B cell (primary cell): ENCODE results near the gene SNRPN. TPM values are rescaled to one million over a fixed set of nuclear protein-coding genes. Genes with fewer than 3 reads are reported as not detected.

Experiments
- ATAC-seq: fragments of 200-7000 bp; cut with Tn5 transposase; one replicate; pipeline ENCODE4 v1.10.0; 2021; ENCODE audit warnings: low read depth, mild to moderate bottlenecking, moderate number of reproducible peaks, moderate library complexity
- CTCF ChIA-PET: fragments of 350-600 bp; sonication (Branson Sonifier 250); formaldehyde crosslinking; loops from one replicate; lab custom pipeline; 2021; ENCODE audit warnings: antibody characterized with exemption, inconsistent platforms; lab: Charles Lee
- POLR2A ChIA-PET: fragments of 350-600 bp; sonication (Branson Sonifier 250); formaldehyde crosslinking; loops from one replicate; lab custom pipeline; 2021; ENCODE audit warnings: antibody characterized with exemption; lab: Charles Lee
- DNase-seq: peaks from one replicate; pipeline ENCODE4 v3.0.0; 2013
- H2AFZ ChIP-seq: 2 replicates; pipeline ENCODE4 v1.6.1; 2012; ENCODE audit warnings: mild to moderate bottlenecking, low read depth, low read length; ENCODE audit not compliant: insufficient read depth, poor library complexity, severe bottlenecking
- H3K27ac ChIP-seq, 2 donors: 1 replicate in 1 of 2; 2 replicates in 1 of 2; pipeline ENCODE4 v1.5.1; 2012 to 2013; ENCODE audit warnings: low read length in 2 of 2, mild to moderate bottlenecking in 2 of 2, moderate library complexity in 1 of 2
- H3K27me3 ChIP-seq, 4 experiments: fragments of 200-600 bp in 1 of 4; sonication (generic) in 1 of 4; replicated peaks in 1 of 4; 1 replicate in 2 of 4; 2 replicates in 2 of 4; pipeline versions ENCODE4 v1.6.1 to v1.7.0; 2013 to 2016; ENCODE audit warnings: low read length in 3 of 4, mild to moderate bottlenecking in 2 of 4, mixed read lengths in 1 of 4, moderate library complexity in 1 of 4; ENCODE audit not compliant: insufficient read depth in 4 of 4, control insufficient read depth in 3 of 4; ENCODE audit errors: control extremely low read depth in 1 of 4
- H3K36me3 ChIP-seq, 2 experiments: replicated peaks in 1 of 2; 1 replicate in 1 of 2; 2 replicates in 1 of 2; pipeline versions ENCODE4 v1.6.1 to v1.7.1; 2013; ENCODE audit warnings: low read length in 1 of 2; ENCODE audit not compliant: insufficient read depth in 2 of 2, control insufficient read depth in 1 of 2; ENCODE audit errors: control extremely low read depth in 1 of 2, extremely low read depth in 1 of 2
- H3K4me1 ChIP-seq, 2 donors: fragments of 200-600 bp in 1 of 2; sonication (generic) in 1 of 2; 1 replicate in 1 of 2; 2 replicates in 1 of 2; pipeline versions ENCODE4 v1.5.1 to v1.6.1; 2013 to 2017; ENCODE audit warnings: low read length in 2 of 2; ENCODE audit not compliant: control insufficient read depth in 2 of 2, insufficient read depth in 2 of 2
- H3K4me2 ChIP-seq: replicated peaks from 2 replicates; pipeline ENCODE3; 2012; ENCODE audit warnings: mild to moderate bottlenecking, low read depth, low read length; ENCODE audit not compliant: poor library complexity, severe bottlenecking
- H3K4me3 ChIP-seq, 5 experiments: fragments of 200-600 bp in 1 of 5; sonication (generic) in 1 of 5; 1 replicate in 3 of 5; 2 replicates in 2 of 5; pipeline versions ENCODE4 v1.5.1 to v1.7.0; 2011 to 2016; ENCODE audit warnings: low read length in 4 of 5, mild to moderate bottlenecking in 4 of 5, low read depth in 2 of 5, control low read depth in 1 of 5, moderate library complexity in 1 of 5; ENCODE audit not compliant: insufficient read depth in 1 of 5; ENCODE audit errors: control extremely low read depth in 1 of 5, extremely low read depth in 1 of 5
- H3K79me2 ChIP-seq: fragments of 200-600 bp; sonication (generic); one replicate; pipeline ENCODE4 v1.6.0; 2016; ENCODE audit warnings: low read length; ENCODE audit not compliant: control insufficient read depth, insufficient read depth
- H3K9ac ChIP-seq: fragments of 200-600 bp; sonication (generic); 2 replicates; pipeline ENCODE4 v1.6.1; 2017; ENCODE audit warnings: mild to moderate bottlenecking, low read length, moderate library complexity
- H3K9me3 ChIP-seq, 3 donors: one replicate each; pipeline versions ENCODE4 v1.6.1 to v1.7.1; 2013; ENCODE audit warnings: low read length in 2 of 3; ENCODE audit not compliant: control insufficient read depth in 2 of 3, insufficient read depth in 1 of 3; ENCODE audit errors: control extremely low read depth in 1 of 3
- H4K20me1 ChIP-seq: 2 replicates; pipeline ENCODE4 v1.6.0; 2012; ENCODE audit warnings: mild to moderate bottlenecking, low read length; ENCODE audit not compliant: insufficient read depth, control insufficient read depth, poor library complexity, severe bottlenecking
- H3K27ac Mint-ChIP-seq: one replicate; pipeline ENCODE4 v1.8.0; 2021; ENCODE audit warnings: mixed read lengths
- H3K27me3 Mint-ChIP-seq: one replicate; pipeline ENCODE4 v1.8.0; 2021; ENCODE audit warnings: mixed read lengths
- H3K4me1 Mint-ChIP-seq: one replicate; pipeline ENCODE4 v1.8.0; 2021; ENCODE audit warnings: mixed read lengths
- H3K4me3 Mint-ChIP-seq: one replicate; pipeline ENCODE4 v1.8.0; 2021; ENCODE audit warnings: mixed read lengths
- H3K9me3 Mint-ChIP-seq: one replicate; pipeline ENCODE4 v1.8.0; 2022; ENCODE audit warnings: mixed read lengths; ENCODE audit not compliant: insufficient read depth
- EZH2 ChIP-seq: IDR thresholded peaks from 2 replicates; pipeline ENCODE4 v1.6.1; 2012; ENCODE audit warnings: borderline replicate concordance, low read depth, mild to moderate bottlenecking, moderate library complexity, low read length; ENCODE audit not compliant: insufficient read depth, poor library complexity, severe bottlenecking
- WGBS: methylation state at CpG from one replicate; pipeline ENCODE4 v1.1.5; 2013; ENCODE audit warnings: missing lambda C conversion rate; ENCODE audit not compliant: insufficient coverage; 5-methylcytosine and 5-hydroxymethylcytosine counted together
- intact Hi-C: fragments of 100-400 bp; cut with micrococcal nuclease; formaldehyde crosslinking; loops from one replicate; pipeline ENCODE4 v1.10.0; 2022
- polyA plus RNA-seq: library from polyadenylated mRNA; depleted of rRNA; stranded (reverse); fragments of >200 nt; gene quantifications from 2 replicates; pipeline ENCODE4 v1.2.3, GENCODE V29; 2012
- total RNA-seq, 2 donors: library from RNA; stranded (reverse); fragments of 120-200 nt in 1 of 2; gene quantifications; 1 replicate in 1 of 2; 2 replicates in 1 of 2; pipeline versions ENCODE4 v1.2.3 to v1.2.4, GENCODE V29; 2013 to 2022
- TF ChIP-seq, protein P1 (sequence below): fragments of 200-600 bp; IDR thresholded peaks from one replicate; pipeline ENCODE4 v1.8.0; 2022; ENCODE audit warnings: antibody characterized with exemption, mild to moderate bottlenecking

The SNRPN gene
- total and polyA plus RNA-seq, 2 donors (not counting 1 experiment from before 2014, with no cell fraction given) = 83.6 to 119 TPM

DNA sequence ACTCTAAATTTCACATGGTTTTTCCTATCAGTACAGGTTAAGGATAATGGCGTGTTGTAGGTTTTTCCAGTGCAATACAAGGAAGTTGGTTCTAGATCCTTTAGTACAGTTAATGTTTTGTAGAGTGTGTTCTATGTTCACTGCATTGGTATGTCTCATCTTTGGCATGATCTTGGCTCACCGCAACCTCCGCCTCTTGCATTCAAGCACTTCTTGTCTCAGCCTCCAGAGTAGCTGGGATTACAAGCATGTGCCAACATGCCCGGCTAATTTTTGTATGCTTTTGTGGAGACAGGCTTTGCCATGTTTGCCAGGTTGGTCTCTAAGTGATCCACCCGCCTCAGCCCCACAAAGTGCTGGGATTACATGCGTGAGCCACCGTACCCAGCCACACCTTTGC lies 30.4 kb downstream of the SNRPN start:
- intact Hi-C loops = no loop called here
- WGBS = 100% methylated on average over 3 of the region's 7 CpGs
- Mint-ChIP-seq H3K9me3 (peaks cover 9% of the 10 kb centered on the region), H3K4me3 (no peak overlapping the region), H3K27ac (no peak overlapping the region), H3K27me3 (no peaks in the 10 kb centered on the region), H3K4me1 (no peaks in the 10 kb centered on the region)
- Histone ChIP-seq H4K20me1 (no peaks in the 10 kb centered on the region), H3K27me3 (no peaks in the 10 kb centered on the region), H2AFZ (no peak overlapping the region), H3K4me2 (no peak overlapping the region), H3K9me3 (peaks cover 14 to 26% (median 14%) of the 10 kb centered on the region in 3 donors), H3K9ac (no peak overlapping the region), H3K27ac (no peak overlapping the region), H3K36me3 (peaks cover 3 to 45% of the 10 kb centered on the region in 2 experiments), H3K4me1 (no peaks in the 10 kb centered on the region), H3K4me3 (no peak overlapping the region), H3K79me2 (peaks cover 2% of the 10 kb centered on the region)
- TF ChIP-seq, protein P1, sequence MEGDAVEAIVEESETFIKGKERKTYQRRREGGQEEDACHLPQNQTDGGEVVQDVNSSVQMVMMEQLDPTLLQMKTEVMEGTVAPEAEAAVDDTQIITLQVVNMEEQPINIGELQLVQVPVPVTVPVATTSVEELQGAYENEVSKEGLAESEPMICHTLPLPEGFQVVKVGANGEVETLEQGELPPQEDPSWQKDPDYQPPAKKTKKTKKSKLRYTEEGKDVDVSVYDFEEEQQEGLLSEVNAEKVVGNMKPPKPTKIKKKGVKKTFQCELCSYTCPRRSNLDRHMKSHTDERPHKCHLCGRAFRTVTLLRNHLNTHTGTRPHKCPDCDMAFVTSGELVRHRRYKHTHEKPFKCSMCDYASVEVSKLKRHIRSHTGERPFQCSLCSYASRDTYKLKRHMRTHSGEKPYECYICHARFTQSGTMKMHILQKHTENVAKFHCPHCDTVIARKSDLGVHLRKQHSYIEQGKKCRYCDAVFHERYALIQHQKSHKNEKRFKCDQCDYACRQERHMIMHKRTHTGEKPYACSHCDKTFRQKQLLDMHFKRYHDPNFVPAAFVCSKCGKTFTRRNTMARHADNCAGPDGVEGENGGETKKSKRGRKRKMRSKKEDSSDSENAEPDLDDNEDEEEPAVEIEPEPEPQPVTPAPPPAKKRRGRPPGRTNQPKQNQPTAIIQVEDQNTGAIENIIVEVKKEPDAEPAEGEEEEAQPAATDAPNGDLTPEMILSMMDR = no peak
- no peak for TF ChIP-seq EZH2
- DNase-seq = no peak
- no peak for ATAC-seq
- CTCF ChIA-PET = no interaction called here
- POLR2A ChIA-PET = no interaction called here

DNA sequence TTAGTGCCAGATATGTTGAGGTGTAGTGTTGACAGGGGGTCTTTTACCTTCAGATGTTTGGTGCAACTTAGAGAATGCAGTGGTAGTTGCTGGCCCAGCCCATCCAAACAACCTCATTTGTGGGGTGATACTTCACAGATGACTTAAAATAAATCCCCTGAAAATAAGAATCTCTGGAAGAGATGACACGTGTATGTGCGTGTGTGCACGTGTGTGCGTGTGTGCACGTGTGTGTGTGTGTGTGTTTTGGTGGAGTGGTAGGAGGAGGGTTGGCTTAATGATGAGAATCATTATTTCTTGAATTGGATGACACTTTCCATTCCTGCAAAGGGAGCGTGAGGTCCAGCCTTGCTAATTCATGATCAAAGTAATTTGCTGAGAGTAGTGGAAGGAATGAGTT lies 31.9 kb downstream of the SNRPN start:
- Mint-ChIP-seq H3K4me1 (no peaks in the 10 kb centered on the region), H3K9me3 (peaks cover 13% of the 10 kb centered on the region), H3K4me3 (no peak overlapping the region), H3K27me3 (no peaks in the 10 kb centered on the region), H3K27ac (no peak overlapping the region)
- H3K4me1 ChIP-seq = no peaks in the 10 kb centered on the region
- H3K4me3 ChIP-seq = no peak overlapping the region
- CTCF ChIA-PET = no interaction called here
- no peak overlapping the region for H3K9ac ChIP-seq
- no peaks in the 10 kb centered on the region for H3K27me3 ChIP-seq
- H3K27ac ChIP-seq = no peak overlapping the region
- H4K20me1 ChIP-seq = no peaks in the 10 kb centered on the region
- H3K4me2 ChIP-seq = no peak overlapping the region
- DNase-seq (no peak), ATAC-seq (no peak)
- H2AFZ ChIP-seq = no peak overlapping the region
- peaks cover 2% of the 10 kb centered on the region for H3K79me2 ChIP-seq
- TF ChIP-seq EZH2 = no peak
- TF ChIP-seq, protein P1 = no peak
- POLR2A ChIA-PET = no interaction called here
- H3K36me3 ChIP-seq = peaks cover 3 to 42% of the 10 kb centered on the region in 2 experiments
- 98% methylated on average over 6 of the region's 6 CpGs for WGBS
- H3K9me3 ChIP-seq = peaks cover 15 to 19% (median 18%) of the 10 kb centered on the region in 3 donors
- intact Hi-C loops = no loop called here
